Uterine smooth muscle cell (primary cell): ENCODE results near the gene PYGO1. TPM values are rescaled to one million over a fixed set of nuclear protein-coding genes. Genes with fewer than 3 reads are reported as not detected.

ENCODE experiments used
- total RNA-seq: library from RNA; depleted of rRNA; stranded (reverse); fragments of >200 nt; gene quantifications from 2 replicates; pipeline ENCODE4 v1.2.3, GENCODE V29; 2014

Gene PYGO1, protein sequence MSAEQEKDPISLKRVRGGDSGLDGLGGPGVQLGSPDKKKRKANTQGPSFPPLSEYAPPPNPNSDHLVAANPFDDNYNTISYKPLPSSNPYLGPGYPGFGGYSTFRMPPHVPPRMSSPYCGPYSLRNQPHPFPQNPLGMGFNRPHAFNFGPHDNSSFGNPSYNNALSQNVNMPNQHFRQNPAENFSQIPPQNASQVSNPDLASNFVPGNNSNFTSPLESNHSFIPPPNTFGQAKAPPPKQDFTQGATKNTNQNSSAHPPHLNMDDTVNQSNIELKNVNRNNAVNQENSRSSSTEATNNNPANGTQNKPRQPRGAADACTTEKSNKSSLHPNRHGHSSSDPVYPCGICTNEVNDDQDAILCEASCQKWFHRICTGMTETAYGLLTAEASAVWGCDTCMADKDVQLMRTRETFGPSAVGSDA
- total RNA-seq: 5.9 and 10.6 TPM in 2 replicates

GRCh38 chr15:55588070-55588814, at the start of gene PYGO1:
TSS of gene PYGO1 (minus strand) at chr15:55588345. CDS start at chr15:55587883, 462 bp downstream.

Other genes starting within 250 kb of the PYGO1 start
- 39.6 and 94.9 TPM in 2 replicates for gene CCPG1, start 180.0 kb downstream of the PYGO1 start, total RNA-seq
- gene PIERCE2, start 179.8 kb downstream of the PYGO1 start, total RNA-seq: 0.55 and 1.6 TPM in 2 replicates
- gene DNAAF4, start 80.1 kb downstream of the PYGO1 start, total RNA-seq: 1.00 and 2.1 TPM in 2 replicates
- 1.5 and 3.1 TPM in 2 replicates for gene PRTG, start 154.8 kb upstream of the PYGO1 start, total RNA-seq